ENCODE results near the gene DNLZ.

- no peak for TF ChIP-seq POLR2A (IDR thresholded peaks at IDR 0.05)
- TF ChIP-seq, protein P1, sequence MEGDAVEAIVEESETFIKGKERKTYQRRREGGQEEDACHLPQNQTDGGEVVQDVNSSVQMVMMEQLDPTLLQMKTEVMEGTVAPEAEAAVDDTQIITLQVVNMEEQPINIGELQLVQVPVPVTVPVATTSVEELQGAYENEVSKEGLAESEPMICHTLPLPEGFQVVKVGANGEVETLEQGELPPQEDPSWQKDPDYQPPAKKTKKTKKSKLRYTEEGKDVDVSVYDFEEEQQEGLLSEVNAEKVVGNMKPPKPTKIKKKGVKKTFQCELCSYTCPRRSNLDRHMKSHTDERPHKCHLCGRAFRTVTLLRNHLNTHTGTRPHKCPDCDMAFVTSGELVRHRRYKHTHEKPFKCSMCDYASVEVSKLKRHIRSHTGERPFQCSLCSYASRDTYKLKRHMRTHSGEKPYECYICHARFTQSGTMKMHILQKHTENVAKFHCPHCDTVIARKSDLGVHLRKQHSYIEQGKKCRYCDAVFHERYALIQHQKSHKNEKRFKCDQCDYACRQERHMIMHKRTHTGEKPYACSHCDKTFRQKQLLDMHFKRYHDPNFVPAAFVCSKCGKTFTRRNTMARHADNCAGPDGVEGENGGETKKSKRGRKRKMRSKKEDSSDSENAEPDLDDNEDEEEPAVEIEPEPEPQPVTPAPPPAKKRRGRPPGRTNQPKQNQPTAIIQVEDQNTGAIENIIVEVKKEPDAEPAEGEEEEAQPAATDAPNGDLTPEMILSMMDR (IDR thresholded peaks at IDR 0.05) = peak; percentile 63 to 87 (median 72)
These were observed 24.2 kb downstream of the DNLZ start for GRCh38 chr9:136339173-136339957.

Measured in thyroid gland (tissue), 4 donors.